Measurements from ENCODE around the gene SLC38A2.

The SLC38A2 gene

GRCh38 chr12:46359667-46360280 is 12.8 kb downstream of the SLC38A2 start:
- Histone ChIP-seq H3K36me3 (ENCODE audit: control insufficient read depth in 2 of 2, insufficient read depth in 1 of 2, low read length in 2 of 2) (peaks cover 49 to 62% of the 10 kb centered on the region in 2 experiments), H3K4me3 (ENCODE audit: low read depth, low read length) (no peak overlapping the region), H3K27ac (ENCODE audit: extremely low read depth, low read depth, low read length) (no peak overlapping the region), H3K9me3 (ENCODE audit: control insufficient read depth, insufficient read depth, low read depth, low read length) (no peaks in the 10 kb centered on the region), H3K4me1 (ENCODE audit: control insufficient read depth, insufficient read depth, low read length) (no peaks in the 10 kb centered on the region)
- POLR2A ChIA-PET, result interaction anchor here (2.0 kb wide), 1 partner anchor 12 kb away, joined by 5 read pairs; no protein-coding TSS in a partner anchor
- CTCF ChIA-PET, result interaction anchor here (0.5 to 0.7 kb wide), 3 partner anchors 98 to 235 kb away, joined by 3 to 8 read pairs (median 4); no protein-coding TSS in a partner anchor
- TF ChIP-seq ZNF558 (tag by site-specific recombination; IDR thresholded peaks at IDR 0.05) (no peak), ELK4 (IDR thresholded peaks at IDR 0.05; ENCODE audit: borderline replicate concordance, low read depth, low read length) (no peak), ZNF2 (tag by site-specific recombination; IDR thresholded peaks at IDR 0.05) (no peak), ZNF121 (tag by site-specific recombination; IDR thresholded peaks at IDR 0.05) (no peak), ZNF658 (tag by site-specific recombination; IDR thresholded peaks at IDR 0.05) (no peak), ZNF518A (tag by site-specific recombination; conservative IDR thresholded peaks at IDR 0.05; ENCODE audit: low read depth) (no peak), ZNF138 (tag by site-specific recombination; IDR thresholded peaks at IDR 0.05; ENCODE audit: borderline replicate concordance) (no peak)

- CTCF ChIA-PET, result interaction anchor here (0.6 to 0.7 kb wide), 4 partner anchors 97 to 298 kb away, joined by 3 to 8 read pairs (median 3); no protein-coding TSS in a partner anchor
- no peaks in the 10 kb centered on the region for H3K4me1 ChIP-seq (ENCODE audit: control insufficient read depth, insufficient read depth, low read length)
- H3K36me3 ChIP-seq (ENCODE audit: control insufficient read depth in 2 of 2, insufficient read depth in 1 of 2, low read length in 2 of 2), result peaks cover 41 to 54% of the 10 kb centered on the region in 2 experiments
- no peak overlapping the region for H3K4me3 ChIP-seq (ENCODE audit: low read depth, low read length)
- POLR2A ChIA-PET, result interaction anchor here (0.6 to 2.0 kb wide), 3 partner anchors 12 to 103 kb away, joined by 3 to 5 read pairs (median 3); no protein-coding TSS in a partner anchor
- no peaks in the 10 kb centered on the region for H3K9me3 ChIP-seq (ENCODE audit: control insufficient read depth, insufficient read depth, low read depth, low read length)
- no peak for TF ChIP-seq ZNF624 (tag by site-specific recombination; IDR thresholded peaks at IDR 0.05)
- TF ChIP-seq PRDM4 (tag by site-specific recombination; IDR thresholded peaks at IDR 0.05), result peak; percentile 70
- peak; percentile 63 for TF ChIP-seq IKZF3 (tag by site-specific recombination; IDR thresholded peaks at IDR 0.05)
- TF ChIP-seq ZBTB8A (tag by site-specific recombination; IDR thresholded peaks at IDR 0.05), result no peak
- no peak for TF ChIP-seq ZNF76 (tag by site-specific recombination; IDR thresholded peaks at IDR 0.05; ENCODE audit: borderline replicate concordance, low read depth)
- H3K27ac ChIP-seq (ENCODE audit: extremely low read depth, low read depth, low read length), result no peak overlapping the region
Observed at GRCh38 chr12:46358791-46359666, 13.5 kb downstream of the SLC38A2 start.
